OCI-LY7 (cell line): Measurements from ENCODE around the gene GIMD1. TPM values are rescaled to one million over a fixed set of nuclear protein-coding genes. Genes with fewer than 3 reads are reported as not detected.
"Not testable (repeated sequence)": the region's sequence is repeated elsewhere in the genome, so short reads cannot be mapped to it uniquely, and the experiment has no call there.

Experiments used
- BruUV-seq: library from RNA; stranded (reverse); fragments of 400-500 nt; replicated peaks from 2 replicates; lab custom pipeline; 2021; lab: Mats Ljungman, UMichigan
- CTCF ChIA-PET: fragments of 300-600 bp; sonication (Branson Sonifier 250); formaldehyde crosslinking; loops from one replicate; lab custom pipeline; 2022; ENCODE audit warnings: antibody characterized with exemption; ENCODE audit not compliant: unreplicated experiment; lab: Charles Lee
- POLR2A ChIA-PET: fragments of 300-600 bp; sonication (Branson Sonifier 250); formaldehyde crosslinking; loops from one replicate; lab custom pipeline; 2022; ENCODE audit warnings: antibody characterized with exemption; lab: Charles Lee
- DNase-seq: peaks from one replicate; pipeline ENCODE4 v3.0.0-alpha.2; 2015; ENCODE audit warnings: low spot score
- H2AFZ ChIP-seq: fragments of 200-600 bp; sonication (generic), shearing (Covaris generic); 2 replicates; pipeline ENCODE4 v1.6.1; 2014; ENCODE audit warnings: mild to moderate bottlenecking, antibody characterized with exemption, low read length, moderate library complexity
- H3K27ac ChIP-seq: fragments of 200-600 bp; sonication (generic); 2 replicates; pipeline ENCODE4 v1.5.1; 2014; ENCODE audit warnings: mixed run types, low read depth, mild to moderate bottlenecking, moderate library complexity, low read length, inconsistent platforms; ENCODE audit not compliant: poor library complexity, severe bottlenecking
- H3K36me3 ChIP-seq: fragments of 200-600 bp; sonication (generic); 2 replicates; pipeline ENCODE4 v1.6.1; 2014; ENCODE audit warnings: mild to moderate bottlenecking, antibody characterized with exemption, low read length, moderate library complexity, mixed read lengths; ENCODE audit not compliant: insufficient read depth
- H3K4me1 ChIP-seq: fragments of 200-600 bp; sonication (generic); 2 replicates; pipeline ENCODE4 v1.5.1; 2014; ENCODE audit warnings: mild to moderate bottlenecking, low read length; ENCODE audit not compliant: insufficient read depth, poor library complexity, severe bottlenecking
- H3K4me2 ChIP-seq: fragments of 200-600 bp; sonication (generic); 2 replicates; pipeline ENCODE4 v1.6.1; 2014; ENCODE audit warnings: mild to moderate bottlenecking, low read length
- H3K4me3 ChIP-seq: fragments of 200-600 bp; sonication (generic); 2 replicates; pipeline ENCODE4 v1.5.1; 2014; ENCODE audit warnings: mild to moderate bottlenecking, low read depth, low read length; ENCODE audit not compliant: poor library complexity, severe bottlenecking
- H3K79me2 ChIP-seq: fragments of 200-600 bp; sonication (generic); 2 replicates; pipeline ENCODE4 v1.6.1; 2016; ENCODE audit warnings: low read depth, mild to moderate bottlenecking, low read length, moderate library complexity, mixed read lengths; ENCODE audit not compliant: insufficient read depth
- H3K9me2 ChIP-seq: fragments of 200-600 bp; sonication (generic); 2 replicates; pipeline ENCODE4 v1.6.1; 2016; ENCODE audit warnings: mild to moderate bottlenecking, low read length, mixed read lengths; ENCODE audit not compliant: insufficient read depth
- H3K9me3 ChIP-seq: fragments of 200-600 bp; sonication (generic); 2 replicates; pipeline ENCODE4 v1.6.1; 2014; ENCODE audit warnings: mild to moderate bottlenecking, mixed run types, low read length, mixed read lengths
- H4K20me1 ChIP-seq: fragments of 200-600 bp; sonication (generic); 2 replicates; pipeline ENCODE4 v1.6.1; 2014; ENCODE audit warnings: mild to moderate bottlenecking, antibody characterized with exemption, low read length, moderate library complexity, mixed read lengths; ENCODE audit not compliant: insufficient read depth
- CTCF ChIP-seq: fragments of 200-600 bp; sonication (generic); conservative IDR thresholded peaks from 2 replicates; pipeline ENCODE4 v1.5.1; 2014; ENCODE audit warnings: mild to moderate bottlenecking, antibody characterized with exemption, low read length, moderate library complexity, mixed read lengths
- EZH2phosphoT487 ChIP-seq: fragments of 200-600 bp; sonication (generic); IDR thresholded peaks from 2 replicates; pipeline ENCODE4 v1.6.1; 2018; ENCODE audit warnings: low read depth, borderline replicate concordance, mild to moderate bottlenecking, mixed run types, antibody characterized with exemption, low read length, moderate library complexity, mixed read lengths
- intact Hi-C: fragments of 100-400 bp; cut with micrococcal nuclease; formaldehyde crosslinking; loops from one replicate; pipeline ENCODE4 v1.10.0; 2022; ENCODE audit not compliant: unreplicated experiment
- total RNA-seq, 2 experiments: library from RNA; depleted of rRNA in 1 of 2; stranded (reverse); fragments of >200 nt in 1 of 2; shearing (Covaris generic) in 1 of 2; gene quantifications; 2 replicates each; pipeline ENCODE4 v1.2.3, GENCODE V29; 2014 to 2022

The GIMD1 gene
- total RNA-seq, 2 experiments from 2014 or later: not detected

- intact Hi-C loops: no loop called here
- no peak overlapping the region for H2AFZ ChIP-seq
- no peak overlapping the region for H3K4me3 ChIP-seq
- no peak overlapping the region for H3K27ac ChIP-seq
- H3K4me2 ChIP-seq: no peak overlapping the region
- ChIA-PET POLR2A (interaction anchor here (0.6 to 0.9 kb wide), 3 partner anchors 11 to 703 kb away, joined by 3 read pairs; no protein-coding TSS in a partner anchor), CTCF (no interaction called here)
- H3K4me1 ChIP-seq: no peaks in the 10 kb centered on the region
- H3K9me2 ChIP-seq: no peaks in the 10 kb centered on the region
- H3K79me2 ChIP-seq: no peaks in the 10 kb centered on the region
- 0 out of 2 replicates have a peak, but pooled peaks cover 4% of the 10 kb centered on the region for H3K9me3 ChIP-seq
- DNase-seq: no peak
- no peaks in the 10 kb centered on the region for H3K36me3 ChIP-seq
- BruUV-seq: no TSS peak
- TF ChIP-seq EZH2phosphoT487 (no peak), CTCF (no peak)
- H4K20me1 ChIP-seq: no peaks in the 10 kb centered on the region
Observed at GRCh38 chr4:106401157-106401556, 32.6 kb upstream of the GIMD1 start.

- DNase-seq, BruUV-seq, H3K9me3 ChIP-seq, H2AFZ ChIP-seq, H3K27ac ChIP-seq, H3K4me1 ChIP-seq, H3K4me2 ChIP-seq, H3K9me2 ChIP-seq, H3K79me2 ChIP-seq, H3K4me3 ChIP-seq, H4K20me1 ChIP-seq, H3K36me3 ChIP-seq, intact Hi-C loops, CTCF ChIA-PET: not testable (repeated sequence)
- POLR2A ChIA-PET: interaction anchor here (0.6 kb wide), 1 partner anchor 582 kb away, joined by 3 read pairs; no protein-coding TSS in a partner anchor
Observed at GRCh38 chr4:106398898-106399297, 30.3 kb upstream of the GIMD1 start.

- Histone ChIP-seq H3K36me3 (no peaks in the 10 kb centered on the region), H3K4me3 (no peak overlapping the region), H3K27ac (no peak overlapping the region), H3K9me3 (peaks cover 9% of the 10 kb centered on the region; the same call in 1 of the 2 replicates), H3K4me1 (no peaks in the 10 kb centered on the region), H3K79me2 (no peaks in the 10 kb centered on the region), H4K20me1 (no peaks in the 10 kb centered on the region), H3K9me2 (no peaks in the 10 kb centered on the region), H3K4me2 (no peak overlapping the region), H2AFZ (no peak overlapping the region)
- no TSS peak for BruUV-seq
- intact Hi-C loops: no loop called here
- DNase-seq: no peak
- CTCF ChIA-PET: no interaction called here
- POLR2A ChIA-PET: interaction anchor here (1.0 kb wide), 1 partner anchor 10 kb away, joined by 3 read pairs; no protein-coding TSS in a partner anchor
- TF ChIP-seq CTCF (no peak), EZH2phosphoT487 (no peak)
Observed at GRCh38 chr4:106395582-106395981, 27.0 kb upstream of the GIMD1 start.
